ENCODE results near the gene ATP2B3.

Gene ATP2B3

GRCh38 chrX:153590961-153591956 is 73.8 kb downstream of the ATP2B3 start:
- H3K4me3 ChIP-seq (ENCODE audit: low read length, poor library complexity, severe bottlenecking): no peak overlapping the region

GRCh38 chrX:153592091-153592833 is 74.8 kb downstream of the ATP2B3 start:
- H3K79me2 ChIP-seq (ENCODE audit: insufficient read depth, low read length): peaks cover 20% of the 10 kb centered on the region
- H3K9ac ChIP-seq (ENCODE audit: low read depth, low read length, poor library complexity, severe bottlenecking): no peak overlapping the region
- peaks cover 21% of the 10 kb centered on the region; the same call in 1 of the 2 replicates for H3K36me3 ChIP-seq (ENCODE audit: insufficient read depth, low read length)
- no peak overlapping the region for H2AFZ ChIP-seq (ENCODE audit: low read length)
- peaks cover 8% of the 10 kb centered on the region for H3K4me1 ChIP-seq (ENCODE audit: insufficient read depth, low read length, poor library complexity, severe bottlenecking)
- peaks cover 9% of the 10 kb centered on the region for H4K20me1 ChIP-seq (ENCODE audit: insufficient read depth, low read length, poor library complexity, severe bottlenecking)
- H3K9me3 ChIP-seq (ENCODE audit: insufficient read depth, low read depth, low read length): no peaks in the 10 kb centered on the region
- H3K4me3 ChIP-seq (ENCODE audit: low read length, poor library complexity, severe bottlenecking): no peak overlapping the region
- TF ChIP-seq CTCF (conservative IDR thresholded peaks at IDR 0.05; ENCODE audit: low read length): no peak
- TF ChIP-seq EZH2phosphoT487 (IDR thresholded peaks at IDR 0.05; ENCODE audit: borderline replicate concordance): no peak
- no peaks in the 10 kb centered on the region for H3K9me2 ChIP-seq (replicated peaks; ENCODE audit: low read depth, low read length)
- no peaks in the 10 kb centered on the region for H3F3A ChIP-seq (ENCODE audit: low read depth)
- no peaks in the 10 kb centered on the region for H3K27me3 ChIP-seq (ENCODE audit: insufficient read depth, low read length, poor library complexity, severe bottlenecking)
- H3K4me2 ChIP-seq (ENCODE audit: low read depth, low read length, poor library complexity, severe bottlenecking): no peak overlapping the region

More at GRCh38 chrX:153590961-153591956, 73.8 kb downstream of the ATP2B3 start:
- no peaks in the 10 kb centered on the region for H3K9me2 ChIP-seq (replicated peaks; ENCODE audit: low read depth, low read length)
- H3K9ac ChIP-seq (ENCODE audit: low read depth, low read length, poor library complexity, severe bottlenecking): no peak overlapping the region
- peaks cover under 1% of the 10 kb centered on the region for H4K20me1 ChIP-seq (ENCODE audit: insufficient read depth, low read length, poor library complexity, severe bottlenecking)
- H3F3A ChIP-seq (ENCODE audit: low read depth): no peaks in the 10 kb centered on the region
- no peaks in the 10 kb centered on the region for H3K9me3 ChIP-seq (ENCODE audit: insufficient read depth, low read depth, low read length)
- H3K4me2 ChIP-seq (ENCODE audit: low read depth, low read length, poor library complexity, severe bottlenecking): no peak overlapping the region
- no peak overlapping the region for H2AFZ ChIP-seq (ENCODE audit: low read length)
- H3K36me3 ChIP-seq (ENCODE audit: insufficient read depth, low read length): peaks cover 21% of the 10 kb centered on the region; the same call in 1 of the 2 replicates
- TF ChIP-seq EZH2phosphoT487 (IDR thresholded peaks at IDR 0.05; ENCODE audit: borderline replicate concordance) (no peak), CTCF (conservative IDR thresholded peaks at IDR 0.05; ENCODE audit: low read length) (no peak)
- peaks cover 10% of the 10 kb centered on the region for H3K79me2 ChIP-seq (ENCODE audit: insufficient read depth, low read length)
- H3K4me1 ChIP-seq (ENCODE audit: insufficient read depth, low read length, poor library complexity, severe bottlenecking): peaks cover under 1% of the 10 kb centered on the region
- no peaks in the 10 kb centered on the region for H3K27me3 ChIP-seq (ENCODE audit: insufficient read depth, low read length, poor library complexity, severe bottlenecking)

GRCh38 chrX:153592966-153593688 is 75.7 kb downstream of the ATP2B3 start:
- TF ChIP-seq EZH2phosphoT487 (IDR thresholded peaks at IDR 0.05; ENCODE audit: borderline replicate concordance): no peak
- TF ChIP-seq CTCF (conservative IDR thresholded peaks at IDR 0.05; ENCODE audit: low read length): no peak
- Histone ChIP-seq H4K20me1 (ENCODE audit: insufficient read depth, low read length, poor library complexity, severe bottlenecking) (peaks cover 17% of the 10 kb centered on the region), H2AFZ (ENCODE audit: low read length) (no peak overlapping the region), H3K4me1 (ENCODE audit: insufficient read depth, low read length, poor library complexity, severe bottlenecking) (peaks cover 9% of the 10 kb centered on the region), H3F3A (ENCODE audit: low read depth) (no peaks in the 10 kb centered on the region), H3K4me2 (ENCODE audit: low read depth, low read length, poor library complexity, severe bottlenecking) (no peak overlapping the region), H3K9ac (ENCODE audit: low read depth, low read length, poor library complexity, severe bottlenecking) (no peak overlapping the region), H3K36me3 (ENCODE audit: insufficient read depth, low read length) (peaks cover 15% of the 10 kb centered on the region; the same call in 1 of the 2 replicates), H3K79me2 (ENCODE audit: insufficient read depth, low read length) (peaks cover 28% of the 10 kb centered on the region), H3K4me3 (ENCODE audit: low read length, poor library complexity, severe bottlenecking) (no peak overlapping the region), H3K9me2 (replicated peaks; ENCODE audit: low read depth, low read length) (no peaks in the 10 kb centered on the region), H3K9me3 (ENCODE audit: insufficient read depth, low read depth, low read length) (no peaks in the 10 kb centered on the region), H3K27me3 (ENCODE audit: insufficient read depth, low read length, poor library complexity, severe bottlenecking) (no peaks in the 10 kb centered on the region)
